Colon (tissue), 2 donors: ENCODE data around the gene PRKCZ.
"Not testable (repeated sequence)": the region's sequence is repeated elsewhere in the genome, so short reads cannot be mapped to it uniquely, and the experiment has no call there.

Source experiments
- FAIRE-seq: peaks from 2 replicates; lab custom pipeline; 2012; peaks lifted over from hg19 to GRCh38; lab: Jason Lieb, UNC
- donor health status: control.
- donor health status: control.

PRKCZ gene

DNA sequence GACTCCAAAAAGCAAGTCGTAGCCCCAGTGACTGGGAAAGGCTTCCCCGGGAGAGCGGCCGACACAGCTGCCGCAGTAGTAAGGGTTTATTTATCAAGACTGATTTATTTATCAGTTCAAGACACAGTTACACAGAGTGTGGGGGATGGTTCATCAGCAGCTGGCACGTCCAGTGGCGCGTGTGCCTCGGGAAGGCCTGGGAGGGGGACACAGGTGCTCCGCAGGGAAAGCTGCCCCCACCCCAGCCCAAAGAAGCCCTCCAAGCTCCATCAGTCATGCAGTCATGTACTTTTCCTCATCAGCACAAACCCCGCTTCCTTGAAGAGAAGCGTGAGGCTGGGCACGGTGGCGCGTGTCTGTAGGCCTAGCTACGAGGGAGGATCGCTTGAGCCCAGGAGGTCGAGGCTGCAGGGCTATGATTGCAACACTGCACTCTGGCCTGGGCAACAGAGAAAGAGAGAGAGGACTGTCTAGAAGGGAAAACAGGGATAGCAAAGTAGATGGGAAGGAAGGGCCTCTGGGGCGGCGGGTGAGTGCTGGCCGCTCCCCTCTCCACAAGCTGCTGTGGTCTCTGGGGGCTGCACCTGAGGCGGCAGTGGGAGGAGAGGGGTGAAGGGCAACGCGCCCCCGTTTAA lies 53.2 kb downstream of the PRKCZ start:
- FAIRE-seq: no peak

DNA sequence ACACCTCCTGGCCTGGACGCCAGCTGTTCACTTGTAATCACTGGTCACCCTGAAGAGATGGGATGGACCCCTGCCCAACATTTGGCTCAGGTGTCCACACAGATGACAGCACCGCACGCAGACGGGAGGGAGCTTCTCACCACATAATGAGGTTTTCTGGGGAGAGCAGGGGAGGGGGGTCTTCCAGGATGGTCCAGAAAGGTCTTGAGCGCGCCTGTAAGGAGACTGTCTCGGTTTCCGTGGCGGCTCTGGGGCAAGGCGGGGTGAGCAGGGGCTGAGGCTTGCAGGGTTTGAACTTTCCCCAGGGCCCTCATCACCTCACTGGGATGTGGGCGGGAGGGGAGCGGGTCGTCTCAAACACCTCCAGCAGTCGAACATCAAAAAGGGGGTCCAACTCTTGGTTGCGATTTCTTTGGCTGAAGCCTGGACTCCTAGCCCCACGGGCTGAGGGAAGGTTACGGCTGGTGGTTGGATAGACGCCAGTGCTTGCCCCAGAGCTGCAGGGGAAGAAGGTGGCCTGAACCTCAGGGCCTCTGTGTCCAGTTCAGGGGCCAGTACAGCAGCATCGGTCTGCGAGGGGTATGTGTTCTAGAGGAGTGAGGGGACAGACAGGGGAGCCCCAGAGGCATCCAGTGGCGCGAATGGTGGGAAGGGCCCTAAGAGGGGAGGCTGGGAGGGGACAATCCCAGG lies 53.8 kb downstream of the PRKCZ start:
- FAIRE-seq: no peak

DNA sequence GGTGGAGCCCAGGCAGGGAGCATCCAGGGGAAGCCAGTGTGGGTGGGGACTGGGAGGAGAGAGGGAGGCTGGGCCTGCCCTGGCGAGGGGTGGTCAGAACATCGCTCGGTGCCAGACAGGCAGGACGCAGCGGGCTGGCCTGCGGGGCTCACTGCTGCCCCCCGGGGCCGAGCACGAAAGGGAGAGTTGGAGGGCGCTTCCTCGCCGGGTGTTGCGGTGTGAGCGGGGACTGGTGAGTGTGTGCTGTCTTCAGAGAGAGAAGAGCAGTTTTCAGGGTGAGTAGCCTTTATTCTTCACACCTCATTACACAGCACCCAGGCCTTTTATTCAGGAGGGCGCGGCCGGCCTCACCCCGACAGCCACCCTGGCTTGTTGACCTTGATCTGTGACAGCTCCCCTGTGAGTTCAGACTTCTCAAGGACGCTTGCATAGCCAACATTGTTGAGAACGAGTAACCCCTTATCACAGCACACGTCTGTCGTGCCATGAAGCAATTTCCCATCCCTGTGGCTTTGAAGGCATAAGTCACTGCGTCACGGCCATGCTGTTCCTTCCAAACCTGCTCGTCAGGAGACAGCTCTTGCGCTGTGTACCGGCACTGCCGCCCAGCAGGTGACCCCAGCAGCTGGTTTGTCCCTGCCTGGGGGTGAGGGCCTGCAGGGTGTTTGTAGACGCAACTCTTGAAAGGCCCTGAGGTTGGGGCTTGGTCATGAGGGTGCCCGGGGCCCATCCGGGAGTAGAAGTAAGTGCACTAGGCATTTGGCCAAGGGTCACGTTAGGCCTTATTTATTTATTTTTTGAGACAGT lies 54.6 kb downstream of the PRKCZ start:
- FAIRE-seq: no peak

DNA sequence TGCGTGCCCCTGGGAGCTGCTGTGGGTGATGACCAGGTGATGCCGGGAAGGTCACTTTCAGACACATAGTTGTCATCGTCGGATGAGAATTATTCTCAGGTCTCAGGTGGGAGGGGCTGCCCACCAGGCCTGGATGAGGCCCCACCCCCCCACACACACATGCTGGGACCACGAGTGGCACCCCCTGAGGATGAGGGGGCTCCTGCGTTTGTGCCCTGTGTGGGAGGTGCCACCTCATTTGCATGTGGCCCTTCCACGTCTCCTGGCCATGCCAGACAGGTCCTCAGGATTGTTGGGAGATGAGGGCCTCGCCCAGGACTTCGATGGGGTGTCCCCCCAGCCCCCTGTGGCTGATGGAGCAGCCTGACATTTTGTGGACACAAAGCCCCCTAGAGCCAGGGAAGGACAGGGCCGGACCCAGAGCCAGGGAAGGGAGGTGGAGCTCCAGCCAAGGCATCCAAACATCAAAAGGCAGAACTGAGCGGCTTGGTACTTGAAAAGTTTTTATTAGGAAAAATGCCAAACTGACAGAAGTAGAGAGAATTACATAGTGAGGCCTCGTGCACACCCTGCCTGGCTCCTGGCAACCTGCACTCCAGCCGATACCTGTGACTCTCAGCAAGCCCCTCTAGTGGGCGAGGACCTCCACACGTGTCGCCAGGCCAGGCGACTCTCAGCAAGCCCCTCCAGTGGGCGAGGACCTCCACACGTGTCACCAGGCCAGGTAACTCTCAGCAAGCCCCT lies 55.7 kb downstream of the PRKCZ start:
- no peak for FAIRE-seq

DNA sequence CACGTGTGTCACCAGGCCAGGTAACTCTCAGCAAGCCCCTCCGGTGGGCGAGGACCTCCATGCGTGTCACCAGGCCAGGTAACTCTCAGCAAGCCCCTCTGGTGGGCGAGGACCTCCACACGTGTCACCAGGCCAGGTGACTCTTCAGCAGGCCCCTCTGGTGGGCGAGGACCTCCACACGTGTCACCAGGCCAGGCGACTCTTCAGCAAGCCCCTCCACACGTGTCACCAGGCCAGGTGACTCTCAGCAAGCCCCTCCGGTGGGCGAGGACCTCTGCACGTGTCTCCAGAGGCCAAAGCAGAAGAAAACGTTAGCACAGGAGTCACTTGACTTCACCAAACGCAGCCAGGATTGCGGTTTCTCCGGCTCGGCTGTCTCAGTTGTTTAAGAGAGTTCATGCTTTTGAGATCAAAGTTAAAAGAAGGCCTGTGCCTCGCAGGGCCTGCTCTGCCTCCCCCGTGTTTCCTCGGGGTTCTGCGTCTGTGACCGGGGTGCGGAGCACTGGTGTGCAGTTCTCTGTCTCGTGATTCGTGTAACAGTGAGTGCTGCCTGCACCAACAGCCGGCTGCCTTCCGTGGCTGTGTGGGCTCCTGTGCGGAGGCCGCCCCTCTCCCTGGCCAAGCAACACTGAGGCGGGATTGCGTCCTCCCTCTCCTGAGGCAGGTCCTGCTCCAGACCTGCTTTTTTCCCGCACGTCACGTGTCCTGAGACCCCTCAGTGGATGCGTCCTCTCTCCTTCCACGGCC lies 56.6 kb downstream of the PRKCZ start:
- FAIRE-seq: no peak

DNA sequence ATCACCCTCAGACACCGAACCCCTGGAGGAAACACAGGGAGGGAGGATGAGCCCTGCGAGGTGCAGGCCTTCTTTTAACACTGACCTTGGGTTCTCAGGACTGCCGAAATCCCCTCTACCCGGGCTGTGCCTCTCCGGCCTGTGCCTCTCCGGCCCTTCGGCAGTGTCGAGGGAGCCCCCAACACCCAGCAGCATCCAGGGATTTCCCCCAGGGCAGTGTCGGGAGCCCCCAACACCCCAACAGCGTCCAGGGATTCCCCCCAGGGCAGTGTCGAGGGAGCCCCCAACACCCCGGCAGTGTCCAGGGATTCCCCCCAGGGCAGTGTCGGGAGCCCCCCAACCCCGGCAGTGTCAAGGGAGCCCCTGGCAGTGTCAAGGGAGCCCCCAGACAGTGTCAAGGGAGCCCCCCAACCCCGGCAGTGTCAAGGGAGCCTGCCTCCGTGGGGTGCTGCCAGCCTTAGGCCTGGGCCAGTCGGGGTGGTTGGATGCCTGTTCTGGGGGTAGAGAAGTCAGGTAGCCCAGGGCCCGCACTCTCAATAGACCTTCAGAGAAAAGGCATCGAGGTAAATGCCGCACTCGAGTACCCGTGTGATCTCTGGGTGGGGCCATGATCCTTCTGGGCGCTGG lies 57.5 kb downstream of the PRKCZ start:
- no peak for FAIRE-seq

DNA sequence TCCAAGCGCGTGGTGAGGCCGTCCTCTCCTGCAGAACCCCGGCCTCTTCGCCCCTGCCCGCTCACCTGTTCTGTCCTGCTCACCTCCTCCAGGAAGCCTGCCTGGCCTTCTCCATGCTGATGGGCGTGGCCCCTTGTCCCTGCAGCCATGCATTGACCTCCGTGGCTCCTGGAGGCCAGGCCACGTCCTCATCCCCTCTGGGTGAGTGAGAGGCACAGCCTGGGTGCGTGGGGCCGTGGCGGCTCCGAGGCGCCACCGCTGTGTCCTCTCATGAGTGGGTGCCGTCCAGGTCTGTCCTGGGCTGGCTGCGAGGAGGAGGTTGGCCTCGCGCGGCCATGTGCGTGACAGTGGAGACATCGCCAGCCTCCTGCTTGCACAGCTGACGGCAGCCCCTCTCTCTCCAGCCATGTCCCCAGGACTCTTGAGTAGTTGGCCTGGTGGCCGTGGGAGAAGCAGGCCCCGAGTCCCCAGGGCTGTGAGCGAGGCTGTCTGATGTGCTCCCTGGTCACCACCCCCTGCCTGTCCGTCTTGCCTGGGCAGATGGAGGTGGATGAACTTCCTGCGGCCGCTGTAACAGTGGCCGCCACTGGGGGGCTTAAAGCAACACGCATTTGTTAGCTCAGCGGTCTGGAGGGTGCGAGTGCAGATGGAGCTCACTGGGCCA lies 58.1 kb downstream of the PRKCZ start:
- FAIRE-seq: no peak

DNA sequence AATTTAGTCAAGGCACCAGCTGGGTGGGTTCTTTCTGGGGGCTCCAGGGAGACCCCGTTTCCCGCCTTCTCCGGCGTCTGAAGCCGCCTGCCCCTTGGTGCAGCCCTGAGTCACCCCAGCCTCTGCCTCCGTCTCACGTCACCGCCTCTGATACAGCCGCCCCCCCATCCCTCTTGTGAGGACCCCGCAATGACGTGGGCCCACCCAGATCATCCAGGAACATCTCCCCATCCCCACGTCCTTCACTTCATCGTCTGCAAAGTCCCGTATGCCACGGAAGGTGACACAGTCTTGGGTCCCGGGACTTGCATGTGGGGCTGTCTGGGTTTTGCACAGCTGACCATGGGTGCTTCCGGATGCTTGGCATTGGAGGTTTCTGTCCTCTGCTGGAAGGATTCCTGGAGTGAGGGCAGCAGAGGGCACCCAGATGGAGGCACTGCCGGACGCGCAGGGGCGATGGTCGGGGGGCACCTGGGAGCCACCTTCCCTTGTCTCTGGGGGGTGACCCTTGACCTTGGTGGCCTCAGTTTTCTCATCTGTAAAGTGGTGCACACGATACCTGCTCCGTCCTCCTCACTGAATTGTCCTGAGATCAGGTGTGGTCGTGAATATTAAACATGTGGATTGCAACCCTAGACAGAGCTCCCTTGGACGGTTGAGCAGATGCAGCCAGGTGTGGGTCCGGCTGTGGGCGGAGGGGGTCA lies 58.8 kb downstream of the PRKCZ start:
- no peak for FAIRE-seq

DNA sequence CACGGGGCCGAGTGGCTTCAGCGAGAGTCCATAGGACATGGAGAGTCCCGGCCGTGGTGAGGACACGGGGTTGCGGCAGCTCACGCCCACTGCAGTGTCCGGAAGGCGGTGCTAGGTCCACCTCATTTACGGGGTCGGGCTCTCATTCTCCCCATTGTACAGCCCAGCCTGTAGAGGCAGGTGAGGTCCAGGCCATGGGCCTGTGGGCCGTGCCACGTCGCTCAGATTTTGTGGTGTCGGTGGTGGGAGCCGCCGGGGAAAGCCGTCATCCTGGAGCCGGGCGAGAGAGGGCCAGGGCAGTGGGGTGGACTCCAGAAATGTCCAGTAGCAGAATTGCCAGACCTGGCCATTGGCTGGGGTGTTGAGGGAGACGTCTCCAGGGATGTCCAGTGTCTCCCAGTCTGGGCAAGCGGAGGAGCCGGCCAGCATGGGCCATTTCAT lies 59.4 kb downstream of the PRKCZ start:
- FAIRE-seq: no peak

DNA sequence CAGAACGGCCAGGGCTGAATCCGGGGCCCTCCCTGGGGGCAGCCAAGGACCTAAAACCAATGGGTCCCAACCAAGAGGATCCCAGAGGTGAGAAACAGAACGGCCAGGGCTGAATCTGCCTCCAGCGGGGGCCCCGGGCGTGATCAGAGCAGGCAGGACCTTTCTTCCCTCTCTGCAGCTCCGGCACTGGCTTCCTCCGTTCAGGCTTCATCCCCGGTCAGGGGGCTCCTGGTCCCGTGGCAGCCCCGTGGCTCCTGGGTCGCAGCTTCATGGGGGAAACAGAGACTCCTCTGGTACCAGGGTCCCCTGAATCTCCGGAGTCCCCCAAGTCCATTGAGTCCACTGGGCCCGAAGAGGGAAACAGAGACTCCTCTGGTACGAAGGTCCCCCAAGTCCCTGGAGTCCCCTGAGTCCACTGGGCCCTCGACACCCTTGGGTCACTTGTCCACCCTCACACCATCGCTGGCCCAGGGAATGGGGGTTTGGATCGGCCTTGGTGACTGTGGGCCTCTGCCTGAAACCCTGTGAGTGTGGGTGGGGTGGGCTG lies 60.1 kb downstream of the PRKCZ start:
- FAIRE-seq: no peak

DNA sequence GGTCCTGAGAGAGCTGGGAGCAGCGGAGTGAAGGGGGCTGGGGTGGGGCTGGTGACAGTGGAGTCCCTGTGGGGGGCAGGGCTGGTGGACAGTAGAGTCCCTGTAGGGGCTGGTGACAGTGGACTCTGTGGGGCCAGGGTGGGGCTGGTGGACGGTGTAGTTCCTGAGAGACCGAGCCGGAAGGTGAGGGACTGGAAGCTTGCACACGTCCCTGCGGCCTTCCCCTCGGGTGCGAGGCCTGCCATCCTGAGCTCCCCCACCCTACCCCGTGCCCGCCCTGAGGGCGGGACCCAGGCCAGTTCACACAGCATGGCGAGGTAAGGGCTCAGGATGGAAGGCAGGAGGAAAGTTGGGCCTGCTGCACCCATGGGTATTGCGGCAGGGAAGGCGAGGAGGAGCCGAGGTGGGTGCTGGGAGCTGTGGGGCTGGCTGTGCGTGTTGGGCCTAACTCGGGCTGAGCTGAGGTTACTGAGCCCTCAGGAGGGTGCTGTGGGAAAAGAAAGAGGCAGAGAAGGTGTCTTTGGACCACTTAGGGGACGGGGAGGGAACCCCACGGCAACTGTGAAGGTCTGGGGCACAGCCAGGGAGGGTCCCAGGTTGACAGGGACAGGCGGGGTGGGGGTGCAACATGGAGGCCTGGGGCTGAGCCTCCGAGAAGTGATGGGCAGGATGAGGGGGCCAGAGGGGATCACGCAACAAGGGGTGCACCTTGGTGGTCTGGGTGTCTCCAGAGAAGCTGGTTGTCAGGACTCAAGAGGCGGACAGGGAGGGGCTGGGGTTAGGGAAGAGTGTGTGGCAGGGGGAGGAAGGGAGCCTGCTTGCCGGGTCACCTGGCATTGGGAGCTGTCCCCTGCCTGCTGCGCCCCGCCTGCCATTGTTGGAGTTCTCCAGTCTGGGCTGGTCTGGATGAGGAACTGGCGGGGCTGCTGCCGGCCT lies 60.8 kb downstream of the PRKCZ start:
- no peak for FAIRE-seq

DNA sequence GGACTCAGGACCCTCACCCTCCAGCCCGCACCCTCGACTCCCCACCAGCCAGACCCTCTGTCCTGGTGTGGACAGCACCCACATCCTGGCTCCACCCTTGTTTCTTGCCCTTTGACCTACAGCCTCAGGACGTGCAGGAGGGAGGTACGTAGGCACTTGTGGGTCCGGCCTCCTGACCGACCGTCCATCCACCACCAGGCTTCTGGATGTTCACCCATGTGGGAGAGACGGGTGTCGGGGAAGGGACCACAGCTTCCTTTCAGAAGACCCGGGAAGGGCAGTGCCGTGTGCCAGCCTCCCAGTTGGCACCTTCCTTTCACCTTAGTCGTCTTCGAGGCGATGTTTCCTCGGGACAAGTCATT lies 61.4 kb downstream of the PRKCZ start:
- no peak for FAIRE-seq

DNA sequence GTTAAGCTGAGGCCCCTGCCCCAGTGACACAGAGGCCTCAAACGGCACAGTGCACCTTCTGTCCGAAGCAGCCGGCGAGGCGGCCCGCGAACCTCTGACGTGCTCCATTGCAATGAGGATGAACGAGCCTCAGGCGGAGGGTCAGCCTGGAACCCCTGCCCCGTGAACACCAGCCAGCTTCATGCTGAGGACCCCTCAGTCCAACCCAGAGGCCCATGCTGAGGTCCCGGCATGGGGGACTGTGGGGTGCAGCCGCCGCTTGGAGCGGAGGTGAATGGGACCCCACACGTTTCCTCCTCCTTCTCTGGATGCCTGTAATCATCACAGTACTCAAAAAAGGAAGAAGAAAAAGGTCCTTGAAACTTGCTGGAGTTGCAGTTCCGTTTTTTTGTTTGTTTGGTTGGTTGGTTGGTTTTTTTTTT lies 62.1 kb downstream of the PRKCZ start:
- no peak for FAIRE-seq

DNA sequence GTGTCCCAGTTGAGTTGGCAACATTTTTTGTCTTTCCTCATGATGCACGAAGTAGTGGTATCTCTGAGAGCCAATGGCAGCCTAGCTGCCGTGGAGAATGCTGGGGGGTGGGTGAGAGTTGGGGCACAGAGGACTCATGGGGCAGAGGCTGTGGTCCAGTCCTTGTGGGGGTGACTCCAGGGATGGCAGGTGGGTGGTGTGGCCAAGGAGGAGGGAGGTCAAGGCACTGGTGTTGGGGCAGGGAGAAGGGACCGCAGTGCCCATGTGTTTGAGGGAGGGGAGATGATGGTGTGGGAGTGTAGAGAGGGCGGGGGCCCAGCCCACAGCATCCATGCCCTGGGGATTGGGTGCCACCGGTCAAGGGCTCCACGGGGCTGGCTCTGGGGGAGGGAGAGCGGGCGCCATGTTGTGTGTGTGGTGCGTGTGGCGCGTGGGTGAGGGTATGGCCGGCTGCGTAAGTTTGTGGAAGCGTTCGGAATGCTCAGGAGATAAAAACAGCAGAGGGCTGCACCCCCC lies 63.5 kb downstream of the PRKCZ start:
- no peak for FAIRE-seq

DNA sequence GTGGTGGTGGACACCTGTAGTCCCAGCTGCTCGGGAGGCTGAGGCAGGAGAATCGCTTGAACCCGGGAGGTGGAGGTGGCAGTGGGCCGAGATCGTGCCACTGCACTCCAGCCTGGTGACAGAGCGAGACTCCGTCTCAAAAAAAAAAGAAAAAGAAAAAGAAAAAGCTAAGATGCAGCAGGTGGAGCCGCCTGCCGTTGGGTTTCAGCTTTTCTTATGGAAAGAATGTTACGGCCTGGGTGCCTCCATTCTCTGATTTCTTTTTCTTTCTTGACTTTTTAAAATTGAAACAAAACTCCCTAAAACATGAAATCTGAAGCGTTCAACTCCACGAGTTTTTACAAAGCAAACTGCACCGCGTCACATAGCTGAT lies 64.4 kb downstream of the PRKCZ start:
- FAIRE-seq: not testable (repeated sequence)

DNA sequence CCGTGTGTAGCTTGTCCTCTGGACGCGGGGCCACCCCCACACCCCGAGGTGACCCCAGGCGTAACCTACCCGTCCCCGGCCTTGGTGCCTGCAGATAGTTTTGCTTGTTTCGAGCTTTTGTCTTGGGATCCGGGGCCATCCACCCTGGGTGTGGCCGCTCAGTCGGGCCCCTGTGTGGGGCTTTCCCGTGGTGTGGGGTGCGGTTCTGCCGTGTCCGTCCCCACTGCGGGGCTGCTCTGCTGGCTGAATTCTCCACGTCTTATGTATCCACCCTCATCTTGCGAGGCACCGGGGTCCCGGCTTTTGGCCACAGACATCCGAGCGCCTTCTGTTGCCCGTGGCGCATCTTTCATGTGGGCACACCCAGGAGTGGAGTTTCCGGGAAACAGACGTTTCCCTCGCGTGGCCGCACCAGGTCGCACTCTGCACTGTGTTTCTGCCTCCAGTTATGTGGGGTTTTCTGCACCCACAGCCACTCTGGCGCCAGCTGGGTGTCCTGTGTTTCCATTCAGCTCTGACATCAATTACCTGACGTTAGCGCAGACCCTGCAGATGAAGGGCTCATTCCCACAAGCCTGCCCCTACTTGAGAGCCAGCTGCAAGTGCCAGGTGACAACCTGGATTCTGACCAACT lies 64.9 kb downstream of the PRKCZ start:
- no peak for FAIRE-seq

DNA sequence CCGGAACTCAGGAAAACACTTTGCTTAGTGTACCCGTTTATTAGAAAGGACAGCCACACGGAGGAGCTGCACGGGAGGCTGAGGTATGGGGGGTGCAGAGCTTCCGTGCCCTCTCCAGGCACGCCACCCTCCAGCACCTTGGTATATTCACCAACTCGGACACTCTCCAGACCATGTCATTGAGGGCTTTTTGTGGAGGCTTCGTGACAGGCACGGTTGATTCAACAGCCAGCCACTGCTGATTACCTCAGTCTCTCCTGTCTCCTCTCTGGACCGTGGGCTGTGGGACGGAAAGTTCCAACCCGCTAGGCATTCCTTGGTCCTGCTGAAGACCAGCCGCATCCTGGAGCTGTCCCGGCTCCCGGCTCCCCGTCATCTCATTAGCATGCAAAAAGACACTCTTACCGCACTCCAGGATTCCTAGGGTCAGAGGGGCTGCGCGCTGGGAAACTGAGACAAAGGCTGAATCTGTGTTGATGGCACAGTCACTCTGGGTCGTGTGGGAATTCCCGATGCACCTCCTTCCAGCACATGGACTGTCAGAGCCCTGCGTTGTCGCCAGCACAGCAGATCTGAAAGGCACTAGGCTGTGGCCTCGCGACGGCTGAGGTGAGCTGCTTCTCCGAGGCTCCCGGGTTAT lies 65.6 kb downstream of the PRKCZ start:
- FAIRE-seq: no peak

DNA sequence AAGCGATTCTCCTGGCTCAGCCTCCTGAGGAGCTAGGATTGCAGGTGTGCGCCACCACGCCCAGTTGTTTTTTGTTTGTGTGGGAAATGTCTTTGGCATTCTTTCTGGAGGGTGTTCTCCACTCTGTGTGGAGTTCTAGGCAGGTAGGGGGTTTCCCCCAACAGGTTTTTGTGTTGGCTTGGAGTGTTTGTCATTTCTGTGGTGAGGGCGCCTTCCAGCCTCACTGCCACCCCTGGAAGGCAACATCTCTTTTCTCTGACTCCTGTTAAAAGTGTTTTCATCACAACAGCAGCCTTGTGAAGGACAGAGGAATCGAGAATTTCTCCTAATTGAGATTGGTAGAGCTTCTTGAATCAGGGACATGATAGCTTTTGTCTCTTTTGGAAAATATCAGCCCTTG lies 69.7 kb downstream of the PRKCZ start:
- no peak for FAIRE-seq
